Measurements from ENCODE around the gene VILL.

Gene VILL

GRCh38 chr3:37944391-37944842 is 46.2 kb upstream of the VILL start:
- no peak overlapping the region for H3K27ac ChIP-seq
- no peaks in the 10 kb centered on the region for H3K9me3 ChIP-seq (ENCODE audit: severe bottlenecking)
- H3K36me3 ChIP-seq = no peaks in the 10 kb centered on the region
- no peak for TF ChIP-seq CTCF (IDR thresholded peaks at IDR 0.05; ENCODE audit: low read depth, low read length)
- DNase-seq = no peak
- no peaks in the 10 kb centered on the region for H3K27me3 ChIP-seq (ENCODE audit: insufficient read depth, low read depth, severe bottlenecking)
- no peak overlapping the region for H3K4me3 ChIP-seq (ENCODE audit: low read depth, low read length)

- no peaks in the 10 kb centered on the region for H3K36me3 ChIP-seq
- H3K4me3 ChIP-seq (ENCODE audit: low read depth, low read length) = no peak overlapping the region
- no peak for TF ChIP-seq CTCF (IDR thresholded peaks at IDR 0.05; ENCODE audit: low read depth, low read length)
- H3K27me3 ChIP-seq (ENCODE audit: insufficient read depth, low read depth, severe bottlenecking) = no peaks in the 10 kb centered on the region
- no peak for DNase-seq
- H3K9me3 ChIP-seq (ENCODE audit: severe bottlenecking) = no peaks in the 10 kb centered on the region
- H3K27ac ChIP-seq = no peak overlapping the region
Measured at GRCh38 chr3:37945156-37945806, 45.3 kb upstream of the VILL start.

GRCh38 chr3:37945807-37946530 is 44.6 kb upstream of the VILL start:
- no peak for DNase-seq
- no peak overlapping the region for H3K4me3 ChIP-seq (ENCODE audit: low read depth, low read length)
- no peaks in the 10 kb centered on the region for H3K36me3 ChIP-seq
- no peak overlapping the region for H3K27ac ChIP-seq
- TF ChIP-seq CTCF (IDR thresholded peaks at IDR 0.05; ENCODE audit: low read depth, low read length) = no peak
- no peaks in the 10 kb centered on the region for H3K9me3 ChIP-seq (ENCODE audit: severe bottlenecking)
- H3K27me3 ChIP-seq (ENCODE audit: insufficient read depth, low read depth, severe bottlenecking) = no peaks in the 10 kb centered on the region

- Histone ChIP-seq H3K36me3 (no peaks in the 10 kb centered on the region), H3K27ac (no peak overlapping the region), H3K9me3 (ENCODE audit: severe bottlenecking) (no peaks in the 10 kb centered on the region), H3K27me3 (ENCODE audit: insufficient read depth, low read depth, severe bottlenecking) (no peaks in the 10 kb centered on the region), H3K4me3 (ENCODE audit: low read depth, low read length) (no peak overlapping the region)
- no peak for TF ChIP-seq CTCF (IDR thresholded peaks at IDR 0.05; ENCODE audit: low read depth, low read length)
- no peak for DNase-seq
Measured at GRCh38 chr3:37946531-37946889, 44.1 kb upstream of the VILL start.

- Histone ChIP-seq H3K36me3 (peaks cover 3% of the 10 kb centered on the region; the same call in 1 of the 2 replicates), H3K27ac (no peak overlapping the region), H3K9me3 (ENCODE audit: severe bottlenecking) (no peaks in the 10 kb centered on the region), H3K27me3 (ENCODE audit: insufficient read depth, low read depth, severe bottlenecking) (no peaks in the 10 kb centered on the region), H3K4me3 (ENCODE audit: low read depth, low read length) (no peak overlapping the region)
- no peak for DNase-seq
- no peak for TF ChIP-seq CTCF (IDR thresholded peaks at IDR 0.05; ENCODE audit: low read depth, low read length)
Measured at GRCh38 chr3:37949866-37950265, 40.7 kb upstream of the VILL start.
